HEK293 (cell line): Measurements from ENCODE around the gene ICAM4.
A peak's percentile ranks its signal among the peaks of the same experiment; 100 is the strongest.

Source experiments
- KLF10 ChIP-seq: fragments of 450-650 bp; IDR thresholded peaks from 2 replicates; pipeline ENCODE4 v1.5.1; 2018; ENCODE audit warnings: missing biosample characterization, mild to moderate bottlenecking, missing genetic modification characterization
- KLF17 ChIP-seq: fragments of 450-650 bp; formaldehyde crosslinking; IDR thresholded peaks from 2 replicates; pipeline ENCODE4 v1.5.1; 2016; ENCODE audit warnings: missing biosample characterization, missing genetic modification characterization
- PRDM2 ChIP-seq: fragments of 450-650 bp; formaldehyde crosslinking; IDR thresholded peaks from 2 replicates; pipeline ENCODE4 v1.5.1; 2016; ENCODE audit warnings: missing biosample characterization, missing genetic modification characterization, borderline replicate concordance
- SCRT2 ChIP-seq: fragments of 450-650 bp; formaldehyde crosslinking; IDR thresholded peaks from 2 replicates; pipeline ENCODE4 v1.5.1; 2016; ENCODE audit warnings: missing biosample characterization, missing genetic modification characterization
- YY1 ChIP-seq: fragments of 450-650 bp; formaldehyde crosslinking; IDR thresholded peaks from 2 replicates; pipeline ENCODE4 v1.5.1; 2018; ENCODE audit warnings: missing biosample characterization, missing genetic modification characterization
- ZBTB20 ChIP-seq: fragments of 450-650 bp; formaldehyde crosslinking; IDR thresholded peaks from 2 replicates; pipeline ENCODE4 v1.5.1; 2016; ENCODE audit warnings: missing biosample characterization, missing genetic modification characterization
- ZBTB48 ChIP-seq: fragments of 450-650 bp; formaldehyde crosslinking; IDR thresholded peaks from 2 replicates; pipeline ENCODE4 v1.5.1; 2016; ENCODE audit warnings: missing biosample characterization, missing genetic modification characterization
- ZIC2 ChIP-seq: fragments of 450-650 bp; formaldehyde crosslinking; IDR thresholded peaks from 2 replicates; pipeline ENCODE4 v1.5.1; 2016; ENCODE audit warnings: missing biosample characterization, missing genetic modification characterization
- ZNF10 ChIP-seq: fragments of 450-650 bp; formaldehyde crosslinking; IDR thresholded peaks from 2 replicates; pipeline ENCODE4 v1.5.1; 2017; ENCODE audit warnings: missing biosample characterization, missing genetic modification characterization
- ZNF146 ChIP-seq: fragments of 450-650 bp; formaldehyde crosslinking; IDR thresholded peaks from 2 replicates; pipeline ENCODE4 v1.5.1; 2016; ENCODE audit warnings: missing biosample characterization, missing genetic modification characterization
- ZNF19 ChIP-seq: fragments of 450-650 bp; formaldehyde crosslinking; IDR thresholded peaks from 2 replicates; pipeline ENCODE4; 2016; ENCODE audit warnings: missing biosample characterization, missing genetic modification characterization, low read depth
- ZNF211 ChIP-seq: fragments of 450-650 bp; formaldehyde crosslinking; IDR thresholded peaks from 2 replicates; pipeline ENCODE4 v1.5.1; 2016; ENCODE audit warnings: low read depth, missing biosample characterization, missing genetic modification characterization
- ZNF24 ChIP-seq: fragments of 450-650 bp; formaldehyde crosslinking; IDR thresholded peaks from 2 replicates; pipeline ENCODE4 v1.5.1; 2016; ENCODE audit warnings: missing biosample characterization, missing genetic modification characterization
- ZNF302 ChIP-seq: fragments of 450-650 bp; formaldehyde crosslinking; IDR thresholded peaks from 2 replicates; pipeline ENCODE4 v1.5.1; 2016; ENCODE audit warnings: missing biosample characterization, missing genetic modification characterization, low read depth
- ZNF335 ChIP-seq: fragments of 450-650 bp; formaldehyde crosslinking; conservative IDR thresholded peaks from 2 replicates; pipeline ENCODE4 v1.5.1; 2016; ENCODE audit warnings: missing biosample characterization, missing genetic modification characterization
- ZNF350 ChIP-seq: fragments of 450-650 bp; formaldehyde crosslinking; IDR thresholded peaks from 2 replicates; pipeline ENCODE4 v1.5.0; 2017; ENCODE audit warnings: missing biosample characterization, mild to moderate bottlenecking, missing genetic modification characterization
- ZNF366 ChIP-seq: fragments of 450-650 bp; formaldehyde crosslinking; conservative IDR thresholded peaks from 2 replicates; pipeline ENCODE4 v1.5.1; 2016; ENCODE audit warnings: missing biosample characterization, missing genetic modification characterization
- ZNF521 ChIP-seq: fragments of 450-650 bp; formaldehyde crosslinking; IDR thresholded peaks from 2 replicates; pipeline ENCODE4 v1.5.1; 2017; ENCODE audit warnings: missing biosample characterization, mild to moderate bottlenecking, missing genetic modification characterization
- ZNF530 ChIP-seq: fragments of 450-650 bp; formaldehyde crosslinking; IDR thresholded peaks from 2 replicates; pipeline ENCODE4 v1.5.1; 2016; ENCODE audit warnings: low read depth, missing biosample characterization, missing genetic modification characterization
- ZNF621 ChIP-seq: fragments of 450-650 bp; formaldehyde crosslinking; IDR thresholded peaks from 2 replicates; pipeline ENCODE4 v1.5.1; 2017; ENCODE audit warnings: missing biosample characterization, missing genetic modification characterization
- ZNF664 ChIP-seq: fragments of 450-650 bp; formaldehyde crosslinking; IDR thresholded peaks from 2 replicates; pipeline ENCODE4 v1.5.1; 2016; ENCODE audit warnings: missing biosample characterization, missing genetic modification characterization
- ZNF792 ChIP-seq: fragments of 450-650 bp; formaldehyde crosslinking; IDR thresholded peaks from 2 replicates; pipeline ENCODE4 v1.5.1; 2016; ENCODE audit warnings: missing biosample characterization, missing genetic modification characterization
- ZNF830 ChIP-seq: fragments of 450-650 bp; IDR thresholded peaks from 2 replicates; pipeline ENCODE4 v1.5.0; 2018; ENCODE audit warnings: missing biosample characterization, missing genetic modification characterization, low read depth, mild to moderate bottlenecking, moderate library complexity
- ZNF837 ChIP-seq: fragments of 450-650 bp; formaldehyde crosslinking; IDR thresholded peaks from 2 replicates; pipeline ENCODE4 v1.5.1; 2016; ENCODE audit warnings: missing biosample characterization, missing genetic modification characterization
- TF ChIP-seq, protein P1 (sequence below): fragments of 450-650 bp; formaldehyde crosslinking; IDR thresholded peaks from 2 replicates; pipeline ENCODE4 v1.5.1; 2016; ENCODE audit warnings: missing biosample characterization, missing genetic modification characterization, low read depth
- TF ChIP-seq, protein P2 (sequence below): fragments of 450-650 bp; formaldehyde crosslinking; conservative IDR thresholded peaks from 2 replicates; pipeline ENCODE4 v1.5.1; 2016; ENCODE audit warnings: low read depth, missing biosample characterization, missing genetic modification characterization
- TF ChIP-seq, protein P3 (sequence below): fragments of 450-650 bp; formaldehyde crosslinking; IDR thresholded peaks from 2 replicates; pipeline ENCODE4 v1.5.1; 2016; ENCODE audit warnings: missing biosample characterization, missing genetic modification characterization, borderline replicate concordance

The ICAM4 gene

DNA sequence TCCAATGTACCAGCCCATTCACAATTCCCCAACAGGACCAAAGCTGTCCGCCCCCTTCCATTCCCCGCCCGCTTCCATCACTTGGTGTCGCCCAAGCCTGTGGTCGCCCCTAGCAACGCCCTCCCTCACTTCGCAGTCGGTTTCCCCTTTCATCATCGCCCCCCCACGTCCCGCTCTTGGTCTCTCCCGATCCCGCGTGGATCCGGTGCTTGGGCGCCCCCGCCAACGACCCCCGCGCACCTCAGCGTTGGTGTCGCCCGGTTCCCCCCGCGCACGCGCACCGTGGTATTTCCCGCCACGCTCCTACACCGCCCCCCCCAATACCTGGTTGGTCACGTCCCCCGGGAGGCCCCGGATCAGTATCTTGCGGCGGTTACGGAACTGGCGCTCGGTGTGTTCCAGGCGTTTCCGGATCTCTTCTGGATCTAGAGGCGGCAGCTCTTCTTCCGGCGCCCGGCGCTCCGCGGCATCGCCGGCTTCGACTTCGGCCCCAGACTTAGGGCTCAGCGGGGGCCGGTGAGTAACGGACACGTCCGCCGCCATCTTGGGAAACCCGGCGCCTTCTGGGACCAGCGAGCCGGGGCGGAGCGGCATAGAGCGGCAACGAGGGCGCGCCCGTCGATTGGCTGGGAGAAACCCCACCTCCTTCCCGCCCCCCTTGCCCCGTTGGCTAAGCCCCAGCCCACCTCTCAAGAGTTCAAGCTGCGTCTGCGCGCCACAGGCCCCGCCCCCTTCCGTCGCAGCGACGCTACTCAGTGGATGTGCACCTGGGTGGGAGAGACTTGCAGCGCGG lies 46.4 kb downstream of the ICAM4 start, which contains the start of gene RAVER1 (continued):
- TF ChIP-seq ZNF792 (tag by site-specific recombination) (peak; percentile 25; the same call in 1 of the 2 replicates), ZNF19 (tag by site-specific recombination) (no peak), YY1 (tag by site-specific recombination) (peak; percentile 89), ZNF837 (tag by site-specific recombination) (no peak), ZNF830 (no peak), ZNF302 (tag by site-specific recombination) (no peak), ZNF521 (tag by site-specific recombination) (no peak), ZNF664 (tag by site-specific recombination) (no peak), ZNF146 (tag by site-specific recombination) (peak; percentile 37; the same call in 1 of the 2 replicates), ZNF530 (tag by site-specific recombination) (peak; percentile 99), ZNF366 (tag by site-specific recombination) (no peak), ZNF10 (0 out of 2 replicates have a peak, but pooled peaks have one; percentile 34), ZNF335 (tag by site-specific recombination) (peak; percentile 97), ZBTB48 (tag by site-specific recombination) (peak; percentile 86), ZNF24 (tag by site-specific recombination) (peak; percentile 87), KLF10 (peak; percentile 100), KLF17 (tag by site-specific recombination) (peak; percentile 96), ZBTB20 (tag by site-specific recombination) (peak; percentile 76; the same call in 1 of the 2 replicates), ZNF211 (tag by site-specific recombination) (no peak), ZNF621 (no peak), SCRT2 (peak; percentile 97), PRDM2 (tag by site-specific recombination) (no peak; the same call in 1 of the 2 replicates), ZIC2 (tag by site-specific recombination) (peak; percentile 65), ZNF350 (tag by site-specific recombination) (no peak)
- TF ChIP-seq, protein P1, sequence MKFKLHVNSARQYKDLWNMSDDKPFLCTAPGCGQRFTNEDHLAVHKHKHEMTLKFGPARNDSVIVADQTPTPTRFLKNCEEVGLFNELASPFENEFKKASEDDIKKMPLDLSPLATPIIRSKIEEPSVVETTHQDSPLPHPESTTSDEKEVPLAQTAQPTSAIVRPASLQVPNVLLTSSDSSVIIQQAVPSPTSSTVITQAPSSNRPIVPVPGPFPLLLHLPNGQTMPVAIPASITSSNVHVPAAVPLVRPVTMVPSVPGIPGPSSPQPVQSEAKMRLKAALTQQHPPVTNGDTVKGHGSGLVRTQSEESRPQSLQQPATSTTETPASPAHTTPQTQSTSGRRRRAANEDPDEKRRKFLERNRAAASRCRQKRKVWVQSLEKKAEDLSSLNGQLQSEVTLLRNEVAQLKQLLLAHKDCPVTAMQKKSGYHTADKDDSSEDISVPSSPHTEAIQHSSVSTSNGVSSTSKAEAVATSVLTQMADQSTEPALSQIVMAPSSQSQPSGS (tag by site-specific recombination) = peak; percentile 40
- TF ChIP-seq, protein P2, sequence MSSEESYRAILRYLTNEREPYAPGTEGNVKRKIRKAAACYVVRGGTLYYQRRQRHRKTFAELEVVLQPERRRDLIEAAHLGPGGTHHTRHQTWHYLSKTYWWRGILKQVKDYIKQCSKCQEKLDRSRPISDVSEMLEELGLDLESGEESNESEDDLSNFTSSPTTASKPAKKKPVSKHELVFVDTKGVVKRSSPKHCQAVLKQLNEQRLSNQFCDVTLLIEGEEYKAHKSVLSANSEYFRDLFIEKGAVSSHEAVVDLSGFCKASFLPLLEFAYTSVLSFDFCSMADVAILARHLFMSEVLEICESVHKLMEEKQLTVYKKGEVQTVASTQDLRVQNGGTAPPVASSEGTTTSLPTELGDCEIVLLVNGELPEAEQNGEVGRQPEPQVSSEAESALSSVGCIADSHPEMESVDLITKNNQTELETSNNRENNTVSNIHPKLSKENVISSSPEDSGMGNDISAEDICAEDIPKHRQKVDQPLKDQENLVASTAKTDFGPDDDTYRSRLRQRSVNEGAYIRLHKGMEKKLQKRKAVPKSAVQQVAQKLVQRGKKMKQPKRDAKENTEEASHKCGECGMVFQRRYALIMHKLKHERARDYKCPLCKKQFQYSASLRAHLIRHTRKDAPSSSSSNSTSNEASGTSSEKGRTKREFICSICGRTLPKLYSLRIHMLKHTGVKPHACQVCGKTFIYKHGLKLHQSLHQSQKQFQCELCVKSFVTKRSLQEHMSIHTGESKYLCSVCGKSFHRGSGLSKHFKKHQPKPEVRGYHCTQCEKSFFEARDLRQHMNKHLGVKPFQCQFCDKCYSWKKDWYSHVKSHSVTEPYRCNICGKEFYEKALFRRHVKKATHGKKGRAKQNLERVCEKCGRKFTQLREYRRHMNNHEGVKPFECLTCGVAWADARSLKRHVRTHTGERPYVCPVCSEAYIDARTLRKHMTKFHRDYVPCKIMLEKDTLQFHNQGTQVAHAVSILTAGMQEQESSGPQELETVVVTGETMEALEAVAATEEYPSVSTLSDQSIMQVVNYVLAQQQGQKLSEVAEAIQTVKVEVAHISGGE (tag by site-specific recombination) = peak; percentile 77
- TF ChIP-seq, protein P3, sequence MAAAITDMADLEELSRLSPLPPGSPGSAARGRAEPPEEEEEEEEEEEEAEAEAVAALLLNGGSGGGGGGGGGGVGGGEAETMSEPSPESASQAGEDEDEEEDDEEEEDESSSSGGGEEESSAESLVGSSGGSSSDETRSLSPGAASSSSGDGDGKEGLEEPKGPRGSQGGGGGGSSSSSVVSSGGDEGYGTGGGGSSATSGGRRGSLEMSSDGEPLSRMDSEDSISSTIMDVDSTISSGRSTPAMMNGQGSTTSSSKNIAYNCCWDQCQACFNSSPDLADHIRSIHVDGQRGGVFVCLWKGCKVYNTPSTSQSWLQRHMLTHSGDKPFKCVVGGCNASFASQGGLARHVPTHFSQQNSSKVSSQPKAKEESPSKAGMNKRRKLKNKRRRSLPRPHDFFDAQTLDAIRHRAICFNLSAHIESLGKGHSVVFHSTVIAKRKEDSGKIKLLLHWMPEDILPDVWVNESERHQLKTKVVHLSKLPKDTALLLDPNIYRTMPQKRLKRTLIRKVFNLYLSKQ (tag by site-specific recombination) = no peak; the same call in 1 of the 2 replicates
